Left ventricle myocardium inferior (tissue), 1 donor: ENCODE results near the gene RRP1. TPM values are rescaled to one million over a fixed set of nuclear protein-coding genes. Genes with fewer than 3 reads are reported as not detected.

Source experiments
- DNase-seq: peaks from one replicate; pipeline ENCODE4 v3.0.0-alpha.2; 2020
- H3K27ac ChIP-seq: fragments of 200-600 bp; replicated peaks from 2 replicates; pipeline ENCODE4 v1.8.0; 2021
- H3K27me3 ChIP-seq: fragments of 200-600 bp; 2 replicates; pipeline ENCODE4 v1.8.0; 2021; ENCODE audit warnings: low read depth
- H3K36me3 ChIP-seq: fragments of 200-600 bp; 2 replicates; pipeline ENCODE4 v1.8.0; 2021
- H3K4me1 ChIP-seq: fragments of 200-600 bp; 2 replicates; pipeline ENCODE4 v1.8.0; 2021
- H3K4me3 ChIP-seq: fragments of 200-600 bp; 2 replicates; pipeline ENCODE4 v1.8.0; 2021; ENCODE audit warnings: mild to moderate bottlenecking, moderate library complexity
- H3K9me3 ChIP-seq: fragments of 200-600 bp; replicated peaks from 2 replicates; pipeline ENCODE4 v1.8.0; 2021
- intact Hi-C: fragments of 100-400 bp; cut with micrococcal nuclease; formaldehyde crosslinking; loops from one replicate; pipeline ENCODE4 v1.11.0; 2022
- total RNA-seq: library from RNA; stranded (reverse); fragmentation: NEBNext Ultra II Directional; extraction: Animal tissue kit (Norgen Biotek cat#: 25700); gene quantifications from one replicate; pipeline ENCODE4 v1.2.1, GENCODE V29; 2021
- TF ChIP-seq, protein P1 (sequence below): fragments of 200-600 bp; IDR thresholded peaks from 2 replicates; pipeline ENCODE4 v1.8.0; 2021; ENCODE audit warnings: antibody characterized with exemption, mild to moderate bottlenecking, borderline replicate concordance
- donor health status: DM: no; HTN: yes; CAD: no; lungs with severe emphysema.

The RRP1 gene
- total RNA-seq, 1 donor from 2014 or later, result 8.5 TPM

DNA sequence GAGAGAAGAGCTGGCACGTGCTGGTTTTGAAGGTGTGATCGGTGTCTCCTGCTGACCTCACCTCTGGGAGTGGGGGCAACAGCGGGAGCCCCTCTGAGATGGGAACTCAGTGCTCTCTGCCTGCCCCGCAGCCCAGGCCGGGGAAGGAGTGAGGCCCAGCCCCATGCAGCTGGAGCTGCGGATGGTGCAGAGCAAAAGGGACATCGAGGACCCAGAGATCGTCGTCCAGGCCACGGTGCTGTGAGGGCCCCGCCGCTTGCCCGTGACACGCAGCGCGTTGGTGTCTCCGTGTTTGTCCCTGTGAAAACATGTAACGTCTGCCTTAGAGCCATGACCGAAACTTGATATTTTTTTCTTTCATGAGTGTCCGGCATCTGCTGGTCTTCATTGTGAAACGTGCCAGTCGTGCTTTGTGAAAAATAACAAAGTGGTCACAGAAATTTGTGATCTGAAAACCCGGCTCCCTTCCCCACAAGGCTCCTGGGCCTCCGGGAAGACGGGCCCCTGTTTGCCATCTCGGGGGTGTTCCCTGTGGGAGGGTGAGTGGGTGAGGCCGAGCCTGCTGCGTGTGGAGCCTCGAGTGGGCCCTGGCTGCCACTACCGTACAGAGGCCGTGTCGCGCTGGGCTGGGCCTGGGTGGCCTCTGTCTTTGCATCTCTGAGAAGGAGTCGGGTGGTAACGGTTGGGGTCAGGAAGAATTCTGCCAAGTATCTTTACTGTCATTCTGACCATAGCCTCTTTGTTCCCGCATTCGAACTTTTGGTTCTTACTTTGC, 33.4 kb upstream of the RRP1 start:
- Histone ChIP-seq H3K4me1 (peaks cover 18% of the 10 kb centered on the region), H3K4me3 (no peak overlapping the region), H3K36me3 (peaks cover 75% of the 10 kb centered on the region), H3K27me3 (no peaks in the 10 kb centered on the region), H3K9me3 (no peaks in the 10 kb centered on the region), H3K27ac (no peak overlapping the region)
- no peak for DNase-seq
- intact Hi-C loops, result no loop called here
- TF ChIP-seq, protein P1, sequence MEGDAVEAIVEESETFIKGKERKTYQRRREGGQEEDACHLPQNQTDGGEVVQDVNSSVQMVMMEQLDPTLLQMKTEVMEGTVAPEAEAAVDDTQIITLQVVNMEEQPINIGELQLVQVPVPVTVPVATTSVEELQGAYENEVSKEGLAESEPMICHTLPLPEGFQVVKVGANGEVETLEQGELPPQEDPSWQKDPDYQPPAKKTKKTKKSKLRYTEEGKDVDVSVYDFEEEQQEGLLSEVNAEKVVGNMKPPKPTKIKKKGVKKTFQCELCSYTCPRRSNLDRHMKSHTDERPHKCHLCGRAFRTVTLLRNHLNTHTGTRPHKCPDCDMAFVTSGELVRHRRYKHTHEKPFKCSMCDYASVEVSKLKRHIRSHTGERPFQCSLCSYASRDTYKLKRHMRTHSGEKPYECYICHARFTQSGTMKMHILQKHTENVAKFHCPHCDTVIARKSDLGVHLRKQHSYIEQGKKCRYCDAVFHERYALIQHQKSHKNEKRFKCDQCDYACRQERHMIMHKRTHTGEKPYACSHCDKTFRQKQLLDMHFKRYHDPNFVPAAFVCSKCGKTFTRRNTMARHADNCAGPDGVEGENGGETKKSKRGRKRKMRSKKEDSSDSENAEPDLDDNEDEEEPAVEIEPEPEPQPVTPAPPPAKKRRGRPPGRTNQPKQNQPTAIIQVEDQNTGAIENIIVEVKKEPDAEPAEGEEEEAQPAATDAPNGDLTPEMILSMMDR, result no peak

DNA sequence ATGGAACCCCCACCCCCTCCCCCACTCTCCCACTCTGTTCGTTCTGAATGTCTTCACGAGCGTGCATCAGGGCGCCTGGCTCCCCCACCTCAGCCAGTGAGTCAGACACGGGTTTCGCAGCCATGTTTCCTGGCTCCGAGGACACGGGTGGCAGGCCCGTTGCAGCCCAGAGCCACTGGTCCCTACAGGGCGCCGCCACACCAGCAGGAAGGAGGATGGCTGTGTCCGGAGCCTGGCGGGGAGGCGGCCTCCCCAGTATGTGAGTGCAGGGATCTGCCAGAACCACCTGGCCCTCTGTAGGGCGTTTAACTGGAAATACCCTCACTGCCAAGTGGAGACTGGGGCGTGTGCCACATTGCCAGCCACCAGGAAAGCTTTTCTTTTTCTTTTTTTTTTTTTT, 31.8 kb upstream of the RRP1 start:
- intact Hi-C loops, result no loop called here
- H3K36me3 ChIP-seq, result peaks cover 68% of the 10 kb centered on the region
- peak overlapping the region; percentile 53 for H3K27ac ChIP-seq
- DNase-seq, result no peak
- TF ChIP-seq, protein P1, result no peak
- H3K4me3 ChIP-seq, result no peak overlapping the region
- no peaks in the 10 kb centered on the region for H3K27me3 ChIP-seq
- H3K4me1 ChIP-seq, result peaks cover 18% of the 10 kb centered on the region
- H3K9me3 ChIP-seq, result no peaks in the 10 kb centered on the region

DNA sequence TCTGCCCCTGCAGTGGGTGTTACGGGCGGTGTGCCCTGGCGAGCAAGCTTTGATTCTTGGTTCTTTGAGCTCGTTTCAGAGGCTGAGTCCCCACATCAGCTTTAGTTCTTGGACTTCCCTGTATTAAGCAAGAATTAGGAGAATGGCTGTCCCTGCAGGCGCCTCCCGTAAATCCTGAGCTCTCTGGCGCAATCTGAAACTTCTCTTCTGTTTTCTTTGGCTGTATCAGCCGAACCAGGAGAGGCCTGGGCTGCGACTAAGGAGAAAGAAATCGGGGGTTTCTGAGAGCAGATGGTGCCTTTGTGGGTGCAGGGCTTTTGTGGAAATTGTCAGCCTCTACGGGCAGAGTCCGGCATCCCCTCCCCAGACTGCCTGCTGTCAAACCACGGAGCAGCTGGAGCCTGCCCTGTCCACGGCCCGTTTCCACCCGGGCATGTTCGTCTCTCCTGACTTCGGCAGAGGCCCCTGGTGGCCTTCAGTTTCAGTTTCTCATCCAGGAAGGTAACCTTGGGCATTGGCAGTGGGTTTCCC, 31.2 kb upstream of the RRP1 start:
- H3K4me3 ChIP-seq, result peak overlapping the region; percentile 42
- TF ChIP-seq, protein P1, result no peak
- H3K36me3 ChIP-seq, result peaks cover 68% of the 10 kb centered on the region
- peaks cover 18% of the 10 kb centered on the region for H3K4me1 ChIP-seq
- peaks cover 5% of the 10 kb centered on the region for H3K9me3 ChIP-seq
- DNase-seq, result no peak
- intact Hi-C loops, result no loop called here
- H3K27ac ChIP-seq, result peak overlapping the region; percentile 53
- no peaks in the 10 kb centered on the region for H3K27me3 ChIP-seq

DNA sequence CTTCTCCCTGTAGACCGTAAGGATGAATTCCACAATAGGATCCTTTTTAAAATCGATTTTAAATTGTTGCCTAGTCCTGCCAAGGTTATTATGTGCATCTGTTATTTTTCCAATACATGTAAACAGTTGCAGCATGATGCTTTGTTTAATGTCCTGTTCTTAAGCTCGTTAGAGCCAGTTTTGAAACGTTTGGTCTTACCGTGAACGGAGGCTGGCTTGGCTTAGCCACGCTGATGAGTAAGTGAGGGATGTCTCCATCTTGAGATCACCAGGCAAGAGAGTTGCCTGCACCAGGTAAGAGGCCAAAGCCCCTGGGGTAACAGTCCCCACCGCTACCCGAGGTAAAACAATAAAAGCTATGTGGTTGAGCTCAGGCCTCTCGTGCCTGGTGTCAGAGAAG, 30.6 kb upstream of the RRP1 start:
- Histone ChIP-seq H3K9me3 (peaks cover 6% of the 10 kb centered on the region), H3K36me3 (peaks cover 64% of the 10 kb centered on the region), H3K4me1 (peaks cover 18% of the 10 kb centered on the region), H3K4me3 (no peak overlapping the region), H3K27me3 (no peaks in the 10 kb centered on the region), H3K27ac (no peak overlapping the region)
- intact Hi-C loops, result no loop called here
- DNase-seq, result no peak
- TF ChIP-seq, protein P1, result no peak

DNA sequence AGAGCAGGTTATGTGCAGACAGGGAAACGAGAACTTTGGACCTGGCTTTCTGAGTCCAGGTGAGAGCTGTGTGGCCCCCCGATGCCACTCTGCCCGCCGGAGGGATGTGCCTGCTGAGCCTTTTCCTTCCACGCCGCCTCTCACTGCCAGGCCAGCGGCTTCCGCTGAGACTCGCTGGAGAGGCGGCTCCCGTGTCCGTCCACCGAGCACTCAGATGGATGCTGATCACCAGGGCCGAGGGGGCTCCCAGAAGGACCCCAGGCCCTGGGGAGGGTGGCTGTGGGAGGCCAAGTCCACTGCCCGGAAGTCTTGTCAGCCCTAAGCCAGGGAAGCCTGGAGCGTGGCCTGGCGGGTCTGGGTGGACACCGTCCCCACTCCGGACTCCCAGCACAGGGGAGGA, 29.7 kb upstream of the RRP1 start:
- Histone ChIP-seq H3K27ac (no peak overlapping the region), H3K4me1 (peaks cover 14% of the 10 kb centered on the region), H3K9me3 (peaks cover 6% of the 10 kb centered on the region), H3K27me3 (no peaks in the 10 kb centered on the region), H3K4me3 (no peak overlapping the region), H3K36me3 (peaks cover 56% of the 10 kb centered on the region)
- TF ChIP-seq, protein P1, result no peak
- intact Hi-C loops, result loop anchor here (10.0 kb wide), 1 partner anchor 85 kb away; no protein-coding TSS in a partner anchor
- DNase-seq, result no peak
